ENCODE data around the gene BBOX1.
"Not testable (repeated sequence)": the region's sequence is repeated elsewhere in the genome, so short reads cannot be mapped to it uniquely, and the experiment has no call there.

Gene BBOX1

DNA sequence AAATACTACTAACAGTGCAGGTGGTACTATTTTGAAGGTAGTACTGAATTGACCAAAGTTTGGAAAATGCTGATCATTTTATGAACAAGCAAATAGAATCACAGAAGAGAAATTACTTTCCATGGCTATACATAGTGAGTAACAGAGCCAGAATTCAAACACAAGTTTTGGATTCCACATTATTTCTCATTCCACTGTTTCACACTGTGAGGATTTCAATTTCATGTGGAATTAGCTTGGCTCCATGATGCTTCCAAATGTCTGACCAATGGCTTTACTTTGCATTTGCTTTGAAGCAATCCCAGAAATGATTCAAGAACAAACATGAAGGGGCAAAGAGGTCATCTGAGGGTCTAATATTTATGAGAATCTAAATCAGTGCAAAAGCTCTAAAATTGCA, 98.1 kb downstream of the BBOX1 start:
- DNase-seq = no peak

DNA sequence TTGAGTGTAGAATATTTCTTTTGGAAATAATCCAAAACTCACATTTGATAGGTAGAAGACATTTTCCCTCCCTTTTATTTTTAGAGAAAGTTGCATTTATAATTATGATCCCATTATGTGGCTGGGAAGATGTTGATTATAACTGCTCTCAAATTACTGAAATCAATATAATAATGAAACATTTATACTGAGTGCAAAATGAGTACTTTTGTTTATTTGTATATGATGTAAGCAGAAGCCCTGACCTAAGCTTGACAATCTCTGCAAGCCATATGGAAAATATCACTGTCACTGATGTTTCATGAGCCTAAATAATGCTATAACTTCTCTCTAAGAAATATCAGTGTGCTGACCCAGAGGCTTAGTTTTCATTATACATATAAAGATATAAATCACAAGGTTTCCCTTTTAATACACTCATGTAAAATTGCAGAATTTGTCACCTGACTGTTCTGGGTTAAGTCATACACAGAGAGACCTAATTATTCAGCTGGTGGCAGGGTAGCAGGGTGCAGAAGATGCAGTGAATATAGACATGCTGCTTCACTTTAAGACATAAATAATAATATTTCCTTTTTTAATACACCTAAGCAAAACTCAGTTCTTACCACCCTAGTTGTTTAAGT, 99.2 kb downstream of the BBOX1 start:
- DNase-seq = no peak

DNA sequence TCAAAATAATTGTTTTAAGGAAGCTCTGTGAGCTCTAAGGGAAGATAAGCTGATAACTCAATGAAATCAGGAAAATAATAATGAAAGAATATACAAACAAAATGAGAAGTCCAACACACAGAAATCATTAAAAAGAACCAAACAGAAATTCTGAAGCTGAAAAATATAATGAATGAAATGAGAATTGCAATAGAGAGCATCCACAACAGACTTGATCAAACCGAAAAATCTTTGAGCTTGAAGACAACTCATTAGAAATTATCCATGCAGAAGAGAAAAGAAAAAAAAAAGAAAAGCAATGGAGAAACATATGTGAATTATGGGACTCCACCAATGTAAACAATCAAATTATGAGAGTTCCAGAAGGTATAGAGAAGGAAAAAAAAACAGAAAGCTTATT, 101.0 kb downstream of the BBOX1 start:
- DNase-seq = no peak

DNA sequence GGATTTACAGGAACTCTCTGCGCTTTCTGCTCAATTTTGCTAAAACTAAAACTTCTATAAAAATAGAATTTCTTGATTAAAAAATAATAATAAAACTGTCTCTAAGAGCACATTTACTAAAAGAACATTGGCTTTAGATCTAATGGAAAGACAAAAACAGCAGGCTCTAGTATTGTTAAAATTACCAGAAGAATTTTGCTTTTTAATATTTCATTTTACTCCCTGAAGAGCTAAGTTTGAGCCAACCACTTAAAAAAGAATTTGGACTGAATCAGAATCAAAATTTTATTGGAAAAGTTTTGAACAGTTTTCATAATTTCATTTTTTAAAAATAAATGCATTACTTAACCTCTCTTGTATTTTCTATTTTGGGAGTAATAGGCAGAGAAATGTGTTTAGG, 107.3 kb downstream of the BBOX1 start:
- DNase-seq = no peak

DNA sequence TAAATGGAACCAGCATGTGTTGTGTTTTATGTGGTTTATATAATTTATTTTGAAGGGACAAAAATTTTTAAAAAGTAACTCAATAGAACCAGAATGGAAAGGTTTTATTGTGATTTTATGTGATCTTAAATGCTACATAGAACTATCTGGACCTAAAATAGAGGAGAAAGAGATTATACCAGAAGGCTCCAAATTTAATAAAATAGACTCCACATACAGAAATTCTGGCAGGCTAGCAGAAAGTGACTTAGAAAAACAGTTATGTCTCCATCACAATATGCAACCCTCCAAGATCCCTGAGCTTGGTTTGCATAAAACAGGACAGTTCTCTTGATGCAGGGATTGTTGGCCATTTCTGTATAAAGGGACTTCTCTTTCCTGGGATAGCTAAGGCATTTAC, 107.9 kb downstream of the BBOX1 start:
- no peak for DNase-seq

DNA sequence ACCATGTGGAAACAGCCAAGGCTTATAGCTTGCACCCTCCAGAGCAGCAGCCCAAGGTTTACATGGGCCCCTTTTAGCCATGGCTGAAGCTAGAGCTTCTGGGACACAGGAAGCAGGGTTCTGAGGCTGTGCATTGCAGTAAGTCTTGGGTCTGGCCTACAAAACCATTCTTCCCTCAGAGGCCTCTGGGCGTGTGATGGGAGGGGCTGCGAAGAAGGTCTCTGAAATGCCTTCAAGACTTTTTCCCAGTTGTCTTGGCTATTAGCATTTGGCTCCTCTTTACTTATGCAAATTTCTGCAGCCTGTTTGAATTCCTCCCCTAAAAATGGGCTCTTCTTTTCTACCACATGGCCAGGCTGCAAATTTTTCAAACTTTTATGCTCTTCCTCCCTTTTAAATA, 109.5 kb downstream of the BBOX1 start:
- no peak for DNase-seq

DNA sequence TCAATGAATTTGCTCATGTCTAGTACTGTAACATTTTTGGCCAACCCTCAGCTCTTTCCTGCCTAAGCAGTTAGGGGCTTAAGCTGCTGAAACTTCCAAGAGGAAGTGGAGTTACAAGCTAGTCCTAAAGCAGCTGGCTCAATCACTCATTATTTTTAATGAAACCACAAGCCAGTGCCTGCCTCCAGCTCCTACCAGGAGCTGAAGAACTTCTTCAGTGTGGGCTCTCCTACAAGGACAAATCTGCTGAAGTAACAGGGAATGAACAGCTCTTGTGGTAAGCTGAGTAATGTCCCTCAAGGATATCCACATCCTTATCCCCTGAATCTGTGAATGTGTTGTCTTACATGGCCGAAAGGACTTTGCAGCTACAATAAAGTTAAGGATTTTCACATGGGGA, 112.5 kb downstream of the BBOX1 start:
- no peak for DNase-seq

DNA sequence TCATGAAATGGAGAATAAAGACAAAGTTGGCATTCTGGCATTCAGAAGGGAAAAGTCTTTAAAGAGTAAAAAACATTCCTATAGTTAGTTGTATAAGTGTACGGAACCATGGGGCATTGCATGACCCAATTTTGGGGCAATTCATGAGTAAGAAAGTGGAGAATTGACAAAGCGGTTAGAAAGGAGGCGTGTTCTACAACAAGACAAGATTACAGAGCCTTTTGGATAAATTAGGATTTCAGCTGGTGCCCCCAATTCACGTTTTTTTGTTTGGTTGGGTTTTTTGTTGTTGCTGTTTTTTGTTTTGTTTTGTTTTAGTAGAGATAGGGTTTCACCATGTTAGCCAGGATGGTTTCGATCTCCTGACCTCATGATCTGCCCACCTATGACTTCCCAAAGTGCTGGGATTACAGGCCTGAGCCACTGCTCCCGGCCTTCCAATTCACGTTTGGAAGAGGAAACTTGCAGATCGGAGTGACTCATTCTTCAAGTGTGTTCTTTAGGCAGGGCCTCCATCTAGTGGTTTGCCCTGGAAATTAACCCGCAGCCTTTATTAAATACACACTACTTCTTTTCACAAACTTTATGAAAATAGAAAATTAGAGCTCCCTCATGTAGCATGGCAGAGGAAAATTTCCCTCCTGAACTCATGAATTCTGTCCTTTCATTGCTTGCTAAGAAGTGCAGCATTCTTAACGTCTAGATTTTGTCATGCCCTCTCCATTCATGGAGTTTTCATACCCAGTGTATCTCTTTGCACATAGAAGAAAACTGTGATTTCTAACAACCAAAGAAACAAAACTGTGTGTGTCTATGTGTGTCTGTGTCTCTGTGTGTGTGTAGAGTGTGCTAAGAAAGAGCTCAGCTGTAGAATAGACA, 118.1 kb downstream of the BBOX1 start:
- DNase-seq = no peak

DNA sequence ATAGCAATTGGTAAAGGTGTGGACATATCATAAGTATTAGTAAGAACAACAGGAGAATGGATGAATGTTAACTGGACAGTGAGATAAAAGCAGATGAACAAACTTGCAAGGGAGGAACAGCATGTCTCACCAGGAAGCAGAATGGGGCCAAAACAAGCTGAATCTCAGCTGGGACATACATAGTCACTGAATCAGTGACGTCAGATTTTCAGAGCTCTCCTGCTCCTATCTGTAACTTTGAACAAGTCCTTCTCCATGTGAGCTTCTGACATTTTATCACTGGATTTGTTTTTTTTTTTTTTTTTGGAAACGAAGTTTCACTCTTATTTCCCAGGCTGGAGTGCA, 118.7 kb downstream of the BBOX1 start:
- DNase-seq = no peak

DNA sequence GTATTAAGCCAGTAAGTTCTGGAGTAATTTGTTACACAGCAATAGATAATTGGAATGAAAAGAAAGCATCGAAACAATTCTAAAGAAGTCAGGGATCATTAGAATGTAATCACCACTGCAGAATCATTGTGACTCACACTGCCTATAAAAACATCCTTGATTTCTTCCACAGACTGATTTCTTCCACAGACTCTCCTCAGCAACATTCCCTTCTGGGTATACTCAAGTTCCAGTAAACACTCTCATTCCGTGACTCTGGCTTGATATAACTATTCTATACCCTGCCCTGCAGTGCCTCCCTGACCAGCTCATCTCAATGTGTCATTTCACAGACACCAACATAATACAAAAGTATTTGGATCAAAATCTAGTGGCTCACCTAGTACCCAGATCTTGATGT, 120.5 kb downstream of the BBOX1 start:
- no peak for DNase-seq

DNA sequence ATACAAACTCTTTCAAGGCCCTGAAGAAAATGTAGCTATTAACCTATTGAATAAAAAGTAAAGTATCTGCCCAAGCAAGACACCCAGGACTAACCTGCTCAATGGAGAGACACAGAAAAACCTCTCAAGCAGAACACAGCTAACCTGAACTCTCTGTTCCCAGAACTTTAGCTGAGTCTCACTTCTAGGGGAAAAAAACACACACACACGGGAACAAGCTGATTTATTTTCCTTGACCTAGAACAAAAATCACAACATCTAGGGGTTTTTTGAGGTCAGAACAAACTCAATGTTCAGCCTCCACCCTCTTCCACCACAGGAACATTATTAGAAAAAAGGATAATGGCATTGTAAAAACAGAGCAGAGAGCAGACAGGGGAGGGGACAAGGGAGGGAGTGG, 121.6 kb downstream of the BBOX1 start:
- no peak for DNase-seq

DNA sequence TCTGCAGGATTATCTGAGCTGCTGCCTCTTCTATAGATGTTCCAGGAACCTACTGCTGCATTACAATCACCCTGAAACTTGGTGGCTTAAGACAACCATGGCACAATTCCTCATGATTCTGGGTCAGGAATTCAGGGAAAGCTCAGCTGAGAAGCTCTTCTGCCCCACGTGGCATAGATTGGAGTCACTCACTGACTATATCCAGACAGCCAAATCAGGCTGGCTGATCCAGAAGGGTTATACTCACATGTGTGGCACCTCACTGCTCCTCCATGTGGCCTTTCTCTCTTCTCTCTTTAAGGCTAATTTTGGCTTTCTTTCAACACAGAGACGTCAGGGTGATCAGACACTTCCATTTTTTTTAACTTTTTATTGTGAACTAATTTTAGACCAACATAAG, 125.5 kb downstream of the BBOX1 start:
- no peak for DNase-seq

DNA sequence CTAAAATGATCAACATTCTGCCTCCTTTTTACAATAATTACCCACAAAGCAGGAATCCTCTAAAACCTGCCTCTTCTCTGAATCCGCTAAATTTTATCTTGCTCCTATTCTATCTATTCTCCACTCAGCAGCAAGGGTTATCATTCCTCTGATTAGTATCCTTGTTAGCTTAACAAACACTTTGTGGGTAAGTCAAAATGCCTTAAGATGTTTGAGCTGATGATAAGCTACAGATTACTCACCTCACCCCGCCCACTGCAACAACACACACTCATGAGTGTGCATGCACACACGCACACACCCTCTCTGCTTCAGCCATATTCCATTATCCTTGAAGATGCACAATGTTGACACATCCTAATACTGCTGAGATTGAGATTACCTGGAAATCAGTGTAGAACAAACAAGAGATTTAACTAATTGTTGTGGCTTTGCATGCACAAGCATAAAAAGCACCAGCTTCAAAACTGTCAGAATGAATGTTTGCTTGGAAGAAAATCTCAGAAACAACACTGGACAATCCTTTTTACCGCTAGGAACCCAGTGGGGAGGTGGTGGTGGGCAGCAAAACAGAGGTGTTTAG, 130.9 kb downstream of the BBOX1 start:
- DNase-seq = no peak

DNA sequence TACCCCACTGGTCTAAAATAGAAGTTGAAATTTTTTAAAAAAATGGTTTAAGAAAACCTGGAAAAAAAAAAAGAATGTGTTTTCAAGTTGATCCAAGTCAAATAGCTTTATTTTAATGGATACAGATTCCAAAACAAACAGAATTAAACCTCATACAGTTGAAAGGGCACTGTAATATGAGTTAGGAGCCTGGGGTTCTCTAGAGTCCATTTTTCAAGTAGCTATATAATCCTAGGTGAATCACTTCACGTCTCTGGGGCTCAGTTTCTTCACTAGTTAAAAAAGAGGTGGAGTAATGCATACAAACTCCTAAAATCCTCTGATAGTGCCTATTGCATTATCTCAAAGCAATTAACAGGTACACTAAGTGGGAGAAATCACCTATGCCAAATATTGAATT, 132.9 kb downstream of the BBOX1 start:
- DNase-seq = no peak

DNA sequence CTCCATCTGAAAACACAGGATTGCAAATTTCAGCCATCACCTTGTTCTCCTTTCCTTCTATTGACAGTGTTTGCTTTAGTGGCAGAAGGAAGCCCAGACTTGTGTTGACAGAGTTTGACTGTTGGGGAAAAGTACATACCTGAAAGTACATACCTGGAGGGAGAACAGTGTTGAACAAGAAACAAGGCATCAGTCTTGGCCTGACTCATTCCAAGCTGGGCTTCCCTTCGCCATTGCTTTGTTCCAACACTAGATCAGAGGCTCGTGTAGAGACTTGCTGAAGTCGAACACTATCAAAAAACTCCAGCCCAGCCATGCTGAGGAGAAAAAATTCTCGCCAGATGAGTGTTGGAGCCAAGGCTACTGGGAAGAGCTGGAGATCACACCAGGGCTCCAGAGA, 133.4 kb downstream of the BBOX1 start:
- DNase-seq = no peak

DNA sequence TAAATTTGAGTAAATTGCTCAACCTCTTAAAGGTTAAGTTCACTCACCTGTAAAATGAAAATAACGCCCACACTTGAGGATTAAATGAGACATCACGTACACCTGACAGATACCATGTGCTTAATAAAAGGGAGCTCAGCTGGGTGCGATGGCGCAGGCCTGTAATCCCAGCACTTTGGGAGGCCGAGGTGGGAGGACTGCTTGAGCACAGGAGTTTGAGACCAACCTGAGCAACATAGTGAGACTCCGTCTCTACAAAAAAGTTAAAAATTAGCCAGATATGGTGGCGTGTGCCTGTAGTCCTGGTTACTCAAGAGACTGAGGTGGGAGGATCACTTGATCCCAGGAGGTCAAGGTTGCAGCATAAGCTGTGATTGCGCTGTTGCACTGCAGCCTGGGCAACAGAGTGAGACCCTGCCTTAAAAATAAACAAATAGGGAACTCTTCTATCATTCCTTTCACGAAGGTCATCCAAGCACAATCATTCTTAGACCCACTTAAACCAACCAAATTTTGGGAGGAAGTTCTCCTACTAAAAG, 134.1 kb downstream of the BBOX1 start:
- no peak for DNase-seq

DNA sequence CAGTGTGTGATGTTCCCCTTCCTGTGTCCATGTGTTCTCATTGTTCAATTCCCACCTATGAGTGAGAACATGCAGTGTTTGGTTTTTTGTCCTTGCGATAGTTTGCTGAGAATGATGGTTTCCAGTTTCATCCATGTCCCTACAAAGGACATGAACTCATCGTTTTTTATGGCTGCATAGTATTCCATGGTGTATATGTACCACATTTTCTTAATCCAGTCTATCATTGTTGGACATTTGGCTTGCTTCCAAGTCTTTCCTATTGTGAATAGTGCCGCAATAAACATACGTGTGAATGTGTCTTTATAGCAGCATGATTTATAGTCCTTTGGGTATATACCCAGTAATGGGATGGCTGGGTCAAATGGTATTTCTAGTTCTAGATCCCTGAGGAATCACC, 134.9 kb downstream of the BBOX1 start:
- DNase-seq = not testable (repeated sequence)

All from CD4-positive, alpha-beta T cell treated with Interleukin-12 subunit alpha and Interleukin-12 subunit beta, for 1 hour (primary cell).